SK-N-SH (cell line): ENCODE data around the gene PCDHGA11.

Source experiments
- JUND ChIP-seq: IDR thresholded peaks from 2 replicates; pipeline ENCODE4 v1.4.0; 2012
- POLR2AphosphoS5 ChIP-seq: IDR thresholded peaks from 2 replicates; pipeline ENCODE4 v1.6.1; 2012; ENCODE audit warnings: low read depth, low read length
- REST ChIP-seq: IDR thresholded peaks from 2 replicates; pipeline ENCODE4 v1.6.1; 2012; ENCODE audit warnings: mild to moderate bottlenecking, low read depth, low read length, moderate library complexity

GRCh38 chr5:141371572-141372475 lies 49.0 kb upstream of the PCDHGA11 start:
- TF ChIP-seq JUND, result no peak
- TF ChIP-seq POLR2AphosphoS5, result no peak
- no peak for TF ChIP-seq REST
